Tibial nerve (tissue), 3 donors: ENCODE results near the gene TENM4.

Experiments
- POLR2A ChIP-seq, 2 donors: fragments of 450-650 bp; IDR thresholded peaks; one replicate each; pipeline ENCODE4 v1.6.1; 2017; ENCODE audit warnings: antibody characterized with exemption in 2 of 2, mild to moderate bottlenecking in 2 of 2, moderate library complexity in 2 of 2
- TF ChIP-seq, protein P1 (sequence below), 5 experiments: fragments of 200-600 bp in 3 of 5; fragments of 450-650 bp in 2 of 5; sonication (generic) in 3 of 5; IDR thresholded peaks; one replicate each; pipeline ENCODE4 v1.5.1; 2016 to 2019; ENCODE audit warnings: antibody characterized with exemption in 5 of 5, mild to moderate bottlenecking in 3 of 5, moderate library complexity in 2 of 5

DNA sequence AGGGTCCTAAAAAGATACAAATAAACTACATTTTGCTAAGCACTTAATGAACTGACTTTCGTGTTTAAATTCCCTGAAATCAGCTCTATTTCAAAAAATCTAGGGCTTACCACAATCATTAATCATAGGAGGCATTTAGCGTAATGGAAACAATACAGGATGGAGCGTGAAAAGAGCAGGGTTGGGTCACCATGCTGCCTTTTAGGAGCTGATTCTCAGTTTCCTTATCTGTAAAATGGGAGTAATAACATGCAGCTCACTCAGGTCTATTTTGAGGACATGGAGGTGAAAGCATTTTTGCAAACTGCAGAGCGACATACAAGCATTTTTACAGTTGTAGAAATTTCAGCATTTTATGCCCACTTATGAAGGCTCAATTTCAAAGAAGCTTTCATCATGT, 407.0 kb downstream of the TENM4 start:
- TF ChIP-seq, protein P1, sequence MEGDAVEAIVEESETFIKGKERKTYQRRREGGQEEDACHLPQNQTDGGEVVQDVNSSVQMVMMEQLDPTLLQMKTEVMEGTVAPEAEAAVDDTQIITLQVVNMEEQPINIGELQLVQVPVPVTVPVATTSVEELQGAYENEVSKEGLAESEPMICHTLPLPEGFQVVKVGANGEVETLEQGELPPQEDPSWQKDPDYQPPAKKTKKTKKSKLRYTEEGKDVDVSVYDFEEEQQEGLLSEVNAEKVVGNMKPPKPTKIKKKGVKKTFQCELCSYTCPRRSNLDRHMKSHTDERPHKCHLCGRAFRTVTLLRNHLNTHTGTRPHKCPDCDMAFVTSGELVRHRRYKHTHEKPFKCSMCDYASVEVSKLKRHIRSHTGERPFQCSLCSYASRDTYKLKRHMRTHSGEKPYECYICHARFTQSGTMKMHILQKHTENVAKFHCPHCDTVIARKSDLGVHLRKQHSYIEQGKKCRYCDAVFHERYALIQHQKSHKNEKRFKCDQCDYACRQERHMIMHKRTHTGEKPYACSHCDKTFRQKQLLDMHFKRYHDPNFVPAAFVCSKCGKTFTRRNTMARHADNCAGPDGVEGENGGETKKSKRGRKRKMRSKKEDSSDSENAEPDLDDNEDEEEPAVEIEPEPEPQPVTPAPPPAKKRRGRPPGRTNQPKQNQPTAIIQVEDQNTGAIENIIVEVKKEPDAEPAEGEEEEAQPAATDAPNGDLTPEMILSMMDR (IDR thresholded peaks at IDR 0.05) = no peak
- TF ChIP-seq POLR2A (IDR thresholded peaks at IDR 0.05) = no peak
